PC-3 (cell line): ENCODE data around the gene SCUBE1. TPM values are rescaled to one million over a fixed set of nuclear protein-coding genes. Genes with fewer than 3 reads are reported as not detected.
"Not testable (repeated sequence)": the region's sequence is repeated elsewhere in the genome, so short reads cannot be mapped to it uniquely, and the experiment has no call there.

Experiments
- ATAC-seq: fragments of 200-7000 bp; cut with Tn5 transposase; 2 replicates; pipeline ENCODE4 v1.9.1; 2020; ENCODE audit warnings: mild to moderate bottlenecking, moderate library complexity
- BruUV-seq: library from RNA; stranded (reverse); fragments of 400-500 nt; replicated peaks from 2 replicates; lab custom pipeline; 2021; lab: Mats Ljungman, UMichigan
- CTCF ChIA-PET: fragments of 300-600 bp; sonication (Branson Sonifier 250); formaldehyde crosslinking; loops from one replicate; lab custom pipeline; 2022; ENCODE audit warnings: antibody characterized with exemption; lab: Charles Lee
- POLR2A ChIA-PET: fragments of 300-600 bp; sonication (Branson Sonifier 250); formaldehyde crosslinking; loops from one replicate; lab custom pipeline; 2022; ENCODE audit warnings: antibody characterized with exemption; ENCODE audit not compliant: unreplicated experiment; lab: Charles Lee
- DNase-seq: peaks from one replicate; pipeline ENCODE4 v3.0.0-alpha.2; 2015
- H2AFZ ChIP-seq: fragments of 300-600 bp; sonication (generic); 2 replicates; pipeline ENCODE4 v1.6.0; 2016; ENCODE audit warnings: antibody characterized with exemption, low read length
- H3F3A ChIP-seq: fragments of 300-600 bp; sonication (generic); one replicate; pipeline ENCODE4 v1.6.0; 2017; ENCODE audit warnings: antibody characterized with exemption, low read length, control low read depth, mild to moderate bottlenecking; ENCODE audit not compliant: unreplicated experiment
- H3K27ac ChIP-seq: fragments of 300-600 bp; sonication (generic); 2 replicates; pipeline ENCODE4 v1.5.1; 2016; ENCODE audit warnings: mild to moderate bottlenecking, low read length
- H3K27me3 ChIP-seq: fragments of 300-600 bp; sonication (generic); 2 replicates; pipeline ENCODE4 v1.6.1; 2016; ENCODE audit warnings: low read length, mixed read lengths
- H3K36me3 ChIP-seq: fragments of 300-600 bp; sonication (generic); 2 replicates; pipeline ENCODE4 v1.6.1; 2016; ENCODE audit warnings: low read depth, mixed run types, low read length, mixed read lengths
- H3K4me1 ChIP-seq: fragments of 300-600 bp; sonication (generic); 2 replicates; pipeline ENCODE4 v1.5.1; 2016; ENCODE audit warnings: low read length; ENCODE audit not compliant: insufficient read depth
- H3K4me2 ChIP-seq: fragments of 300-600 bp; sonication (generic); 2 replicates; pipeline ENCODE4 v1.6.0; 2016; ENCODE audit warnings: low read length
- H3K4me3 ChIP-seq: fragments of 300-600 bp; sonication (generic); 2 replicates; pipeline ENCODE4 v1.5.1; 2016; ENCODE audit warnings: mild to moderate bottlenecking, low read length, mixed read lengths
- H3K79me2 ChIP-seq: fragments of 300-600 bp; sonication (generic); 2 replicates; pipeline ENCODE4 v1.6.1; 2017; ENCODE audit warnings: low read length, mixed read lengths
- H3K9ac ChIP-seq: fragments of 300-600 bp; sonication (generic); 2 replicates; pipeline ENCODE4 v1.6.0; 2016; ENCODE audit warnings: mild to moderate bottlenecking, low read length
- H3K9me2 ChIP-seq: fragments of 300-600 bp; sonication (generic); replicated peaks from 2 replicates; pipeline ENCODE4 v1.6.1; 2016; ENCODE audit warnings: mixed run types, low read length, mixed read lengths
- H3K9me3 ChIP-seq: fragments of 300-600 bp; sonication (generic); 2 replicates; pipeline ENCODE4 v1.6.1; 2016; ENCODE audit warnings: low read length, mixed read lengths
- H4K20me1 ChIP-seq: fragments of 300-600 bp; sonication (generic); 2 replicates; pipeline ENCODE4 v1.6.1; 2016; ENCODE audit warnings: low read length, mixed read lengths
- EZH2 ChIP-seq: fragments of 300-600 bp; sonication (generic); IDR thresholded peaks from one replicate; pipeline ENCODE4 v1.6.1; 2017; ENCODE audit warnings: antibody characterized with exemption, mild to moderate bottlenecking, low read length; ENCODE audit not compliant: unreplicated experiment
- EZH2phosphoT487 ChIP-seq: fragments of 300-600 bp; sonication (generic); IDR thresholded peaks from 2 replicates; pipeline ENCODE4 v1.6.1; 2018; ENCODE audit warnings: mild to moderate bottlenecking, antibody characterized with exemption, low read length, borderline replicate concordance
- intact Hi-C: fragments of 100-400 bp; cut with micrococcal nuclease; formaldehyde crosslinking; loops from 2 replicates; pipeline ENCODE4 v1.9.0; 2023
- total RNA-seq: library from RNA; depleted of rRNA; stranded (reverse); fragments of >200 nt; gene quantifications from 2 replicates; pipeline ENCODE4 v1.2.3, GENCODE V29; 2014
- TF ChIP-seq, protein P1 (sequence below): fragments of 300-600 bp; sonication (generic); conservative IDR thresholded peaks from 2 replicates; pipeline ENCODE4 v1.5.1; 2017; ENCODE audit warnings: antibody characterized with exemption, low read depth, mild to moderate bottlenecking, low read length

Gene SCUBE1
- total RNA-seq, 1 experiment from 2014 or later: not detected

DNA sequence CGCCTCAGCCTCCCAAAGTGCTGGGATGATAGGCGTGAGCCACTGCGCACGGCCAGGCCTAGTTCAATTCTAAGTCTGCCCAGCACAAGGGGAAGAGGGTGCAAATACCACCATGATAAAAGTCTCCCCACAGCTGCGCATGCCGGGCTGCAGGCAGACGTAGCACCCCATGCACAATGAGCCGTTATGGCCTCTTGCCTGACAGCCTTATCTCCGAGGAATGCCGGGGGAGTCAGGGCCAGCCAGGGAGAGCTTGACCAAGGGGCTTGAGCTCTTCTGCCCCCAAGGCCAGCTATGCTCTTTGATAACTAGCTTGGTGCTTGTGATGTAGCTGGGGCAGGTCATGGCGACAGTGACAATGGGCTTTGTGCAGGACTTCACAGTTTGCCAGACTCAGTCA is 13.7 kb upstream of the SCUBE1 start:
- no peak overlapping the region for H2AFZ ChIP-seq
- H4K20me1 ChIP-seq: no peaks in the 10 kb centered on the region
- intact Hi-C loops: no loop called here
- peaks cover 6% of the 10 kb centered on the region; the same call in 1 of the 2 replicates for H3K27me3 ChIP-seq
- no peaks in the 10 kb centered on the region for H3K79me2 ChIP-seq
- BruUV-seq: no TSS peak
- H3K27ac ChIP-seq: no peak overlapping the region
- ATAC-seq (no peak), DNase-seq (no peak)
- H3K4me2 ChIP-seq: no peak overlapping the region
- H3K4me1 ChIP-seq: no peaks in the 10 kb centered on the region
- H3F3A ChIP-seq: no peaks in the 10 kb centered on the region
- H3K9me2 ChIP-seq: no peaks in the 10 kb centered on the region
- no peak overlapping the region for H3K4me3 ChIP-seq
- TF ChIP-seq EZH2phosphoT487: no peak
- TF ChIP-seq, protein P1, sequence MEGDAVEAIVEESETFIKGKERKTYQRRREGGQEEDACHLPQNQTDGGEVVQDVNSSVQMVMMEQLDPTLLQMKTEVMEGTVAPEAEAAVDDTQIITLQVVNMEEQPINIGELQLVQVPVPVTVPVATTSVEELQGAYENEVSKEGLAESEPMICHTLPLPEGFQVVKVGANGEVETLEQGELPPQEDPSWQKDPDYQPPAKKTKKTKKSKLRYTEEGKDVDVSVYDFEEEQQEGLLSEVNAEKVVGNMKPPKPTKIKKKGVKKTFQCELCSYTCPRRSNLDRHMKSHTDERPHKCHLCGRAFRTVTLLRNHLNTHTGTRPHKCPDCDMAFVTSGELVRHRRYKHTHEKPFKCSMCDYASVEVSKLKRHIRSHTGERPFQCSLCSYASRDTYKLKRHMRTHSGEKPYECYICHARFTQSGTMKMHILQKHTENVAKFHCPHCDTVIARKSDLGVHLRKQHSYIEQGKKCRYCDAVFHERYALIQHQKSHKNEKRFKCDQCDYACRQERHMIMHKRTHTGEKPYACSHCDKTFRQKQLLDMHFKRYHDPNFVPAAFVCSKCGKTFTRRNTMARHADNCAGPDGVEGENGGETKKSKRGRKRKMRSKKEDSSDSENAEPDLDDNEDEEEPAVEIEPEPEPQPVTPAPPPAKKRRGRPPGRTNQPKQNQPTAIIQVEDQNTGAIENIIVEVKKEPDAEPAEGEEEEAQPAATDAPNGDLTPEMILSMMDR: no peak
- no peak for TF ChIP-seq EZH2
- H3K36me3 ChIP-seq: no peaks in the 10 kb centered on the region
- H3K9me3 ChIP-seq: no peaks in the 10 kb centered on the region
- no peak overlapping the region for H3K9ac ChIP-seq
- POLR2A ChIA-PET: no interaction called here
- CTCF ChIA-PET: no interaction called here

DNA sequence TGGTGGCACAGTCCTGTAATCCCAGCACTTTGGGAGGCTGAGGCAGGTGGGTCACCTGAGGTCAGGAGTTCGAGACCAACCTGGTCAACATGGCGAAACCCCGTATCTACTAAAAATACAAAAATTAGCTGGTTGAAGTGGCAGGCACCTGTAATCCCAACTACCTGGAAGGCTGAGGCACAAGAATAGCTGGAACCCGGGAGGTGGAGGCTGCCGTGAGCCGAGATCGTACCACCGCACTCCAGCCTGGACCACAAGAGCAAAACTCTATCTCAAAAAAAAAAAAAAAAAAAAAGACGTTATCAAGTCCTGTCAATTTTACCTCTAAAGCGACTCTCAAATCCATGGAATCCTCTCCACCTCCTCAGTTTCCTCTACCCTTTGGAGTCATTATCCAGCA is 12.5 kb upstream of the SCUBE1 start:
- H3F3A ChIP-seq, H3K9me3 ChIP-seq, H3K36me3 ChIP-seq, H4K20me1 ChIP-seq, H3K27me3 ChIP-seq, CTCF ChIA-PET, BruUV-seq, DNase-seq, intact Hi-C loops, H3K79me2 ChIP-seq, H3K4me1 ChIP-seq, H3K9ac ChIP-seq, H3K4me2 ChIP-seq, H3K4me3 ChIP-seq, H2AFZ ChIP-seq, POLR2A ChIA-PET, ATAC-seq, H3K27ac ChIP-seq, H3K9me2 ChIP-seq: not testable (repeated sequence)

DNA sequence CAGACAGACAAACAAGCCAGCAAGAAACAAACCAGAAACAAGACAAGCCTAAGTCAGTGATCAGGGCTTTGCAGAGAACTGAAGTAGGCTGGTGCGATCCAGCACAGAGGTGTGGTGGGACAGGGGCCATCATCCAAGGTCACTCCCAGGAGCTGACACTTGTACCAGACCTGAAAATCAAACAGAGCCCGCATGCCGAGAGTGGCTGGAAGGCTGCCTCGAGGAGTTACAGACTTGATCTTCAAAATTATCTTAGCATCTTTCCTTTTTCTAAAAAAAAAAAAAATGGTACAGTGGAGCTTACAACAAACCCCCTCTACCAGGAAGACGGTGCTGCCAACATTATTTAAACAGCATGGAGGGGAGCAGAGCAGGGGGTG is 8.8 kb upstream of the SCUBE1 start:
- CTCF ChIA-PET: no interaction called here
- intact Hi-C loops: no loop called here
- no peaks in the 10 kb centered on the region for H3K9me2 ChIP-seq
- H3K9me3 ChIP-seq: no peaks in the 10 kb centered on the region
- POLR2A ChIA-PET: no interaction called here
- no peaks in the 10 kb centered on the region for H3F3A ChIP-seq
- no peak for DNase-seq
- no peak overlapping the region for H3K9ac ChIP-seq
- no peaks in the 10 kb centered on the region for H3K27me3 ChIP-seq
- H3K79me2 ChIP-seq: no peaks in the 10 kb centered on the region
- H3K36me3 ChIP-seq: no peaks in the 10 kb centered on the region
- BruUV-seq: no TSS peak
- H3K4me3 ChIP-seq: no peak overlapping the region
- no peak overlapping the region for H3K27ac ChIP-seq
- no peak overlapping the region for H3K4me2 ChIP-seq
- H2AFZ ChIP-seq: no peak overlapping the region
- TF ChIP-seq, protein P1: no peak
- TF ChIP-seq EZH2phosphoT487 (no peak), EZH2 (no peak)
- ATAC-seq: no peak
- H4K20me1 ChIP-seq: no peaks in the 10 kb centered on the region
- H3K4me1 ChIP-seq: no peaks in the 10 kb centered on the region
